Measurements from ENCODE around the gene STX5. TPM values are rescaled to one million over a fixed set of nuclear protein-coding genes. Genes with fewer than 3 reads are reported as not detected.
A peak's percentile ranks its signal among the peaks of the same experiment; 100 is the strongest.
"Not testable (repeated sequence)": the region's sequence is repeated elsewhere in the genome, so short reads cannot be mapped to it uniquely, and the experiment has no call there.

STX5 gene
- total and polyA plus RNA-seq, 10 donors = 20.9 to 50.7 (median 42.6) TPM

GRCh38 chr11:62874851-62875250, 43.0 kb upstream of the STX5 start:
- Histone ChIP-seq H3K4me1 (peaks cover 4 to 10% (median 8%) of the 10 kb centered on the region in 6 donors), H3K9me3 (no peaks in the 10 kb centered on the region), H3K27me3 (replicated peaks in 1 of 7) (no peaks in the 10 kb centered on the region), H3K27ac (no peak overlapping the region), H3K4me3 (no peak overlapping the region), H3K36me3 (no peaks in the 10 kb centered on the region)
- TF ChIP-seq CTCF (IDR thresholded peaks at IDR 0.05 in 8 of 11, conservative IDR thresholded peaks at IDR 0.05 in 3 of 11) (no peak), POLR2A (IDR thresholded peaks at IDR 0.05) (no peak), POLR2AphosphoS5 (IDR thresholded peaks at IDR 0.05) (no peak)
- peak; percentile 3 for DNase-seq
- intact Hi-C loops (cut with DNase I; ENCODE audit: low total_unique reads) = no loop called here
- WGBS, 5 donors = 93 to 98% (median 96%) methylated on average over 7 of the region's 7 CpGs

GRCh38 chr11:62865635-62866034, 33.8 kb upstream of the STX5 start:
- Histone ChIP-seq H3K4me1 (peaks cover 5 to 13% (median 9%) of the 10 kb centered on the region in 6 donors), H3K4me3 (no peak overlapping the region), H3K27ac (no peak overlapping the region), H3K27me3 (replicated peaks in 1 of 7) (no peaks in the 10 kb centered on the region), H3K36me3 (no peaks in the 10 kb centered on the region), H3K9me3 (no peaks in the 10 kb centered on the region)
- TF ChIP-seq POLR2A (IDR thresholded peaks at IDR 0.05) (no peak), CTCF (IDR thresholded peaks at IDR 0.05 in 8 of 11, conservative IDR thresholded peaks at IDR 0.05 in 3 of 11) (no peak), POLR2AphosphoS5 (IDR thresholded peaks at IDR 0.05) (no peak)
- DNase-seq = no peak
- WGBS, 5 donors = 85 to 89% (median 89%) methylated on average over 6 of the region's 6 CpGs
- intact Hi-C loops (cut with DNase I; ENCODE audit: low total_unique reads) = loop anchor here (10.0 kb wide), 1 partner anchor 471 kb away; no protein-coding TSS in a partner anchor

- intact Hi-C loops (cut with DNase I; ENCODE audit: low total_unique reads) = loop anchor here (10.0 kb wide), 1 partner anchor 469 kb away; no protein-coding TSS in a partner anchor
- no peak overlapping the region for H3K27ac ChIP-seq
- WGBS, 5 donors = 78 to 85% (median 83%) methylated on average over 4 of the region's 4 CpGs
- no peak for DNase-seq
- no peak overlapping the region for H3K4me3 ChIP-seq
- no peaks in the 10 kb centered on the region for H3K9me3 ChIP-seq
- TF ChIP-seq POLR2AphosphoS5 (IDR thresholded peaks at IDR 0.05) (no peak), POLR2A (IDR thresholded peaks at IDR 0.05) (no peak), CTCF (IDR thresholded peaks at IDR 0.05 in 8 of 11, conservative IDR thresholded peaks at IDR 0.05 in 3 of 11) (no peak)
- no peaks in the 10 kb centered on the region for H3K36me3 ChIP-seq
- H3K27me3 ChIP-seq (replicated peaks in 1 of 7) = no peaks in the 10 kb centered on the region
- peaks cover 5 to 13% (median 9%) of the 10 kb centered on the region in 6 donors for H3K4me1 ChIP-seq
Measured at GRCh38 chr11:62863687-62864335, 32.0 kb upstream of the STX5 start.

- intact Hi-C loops (cut with DNase I; ENCODE audit: low total_unique reads) = loop anchor here (10.0 kb wide), 1 partner anchor 467 kb away; no protein-coding TSS in a partner anchor
- H3K4me1 ChIP-seq = peaks cover 11 to 30% (median 17%) of the 10 kb centered on the region in 6 donors
- H3K27ac ChIP-seq; H3K36me3 ChIP-seq; H3K9me3 ChIP-seq; H3K27me3 ChIP-seq (replicated peaks in 1 of 7); H3K4me3 ChIP-seq: not testable (repeated sequence)
- DNase-seq = peak; percentile 47
- WGBS, 5 donors = 86 to 95% (median 93%) methylated on average over 16 of the region's 16 CpGs
Measured at GRCh38 chr11:62861564-62862192, 29.8 kb upstream of the STX5 start.
